Tibial nerve (tissue), 4 donors: ENCODE measurements around the gene CDH13.

Experiments used
- CTCF ChIP-seq, 5 experiments: fragments of 200-600 bp in 3 of 5; fragments of 450-650 bp in 2 of 5; sonication (generic) in 3 of 5; IDR thresholded peaks; one replicate each; pipeline ENCODE4 v1.5.1; 2016 to 2019; ENCODE audit warnings: antibody characterized with exemption in 5 of 5, mild to moderate bottlenecking in 3 of 5, moderate library complexity in 2 of 5
- EP300 ChIP-seq, 2 donors: sonication (generic); formaldehyde crosslinking; IDR thresholded peaks; one replicate each; pipeline ENCODE4 v1.6.1; 2017; ENCODE audit warnings: antibody characterized with exemption in 2 of 2, mild to moderate bottlenecking in 1 of 2
- POLR2A ChIP-seq, 2 donors: fragments of 450-650 bp; IDR thresholded peaks; one replicate each; pipeline ENCODE4 v1.6.1; 2017; ENCODE audit warnings: antibody characterized with exemption in 2 of 2, mild to moderate bottlenecking in 2 of 2, moderate library complexity in 2 of 2

GRCh38 chr16:82664181-82664580 is 37.4 kb downstream of the CDH13 start:
- no peak for TF ChIP-seq POLR2A (IDR thresholded peaks at IDR 0.05)
- TF ChIP-seq CTCF (IDR thresholded peaks at IDR 0.05) = no peak
- TF ChIP-seq EP300 (IDR thresholded peaks at IDR 0.05) = no peak
